SK-N-SH treated with all-trans-retinoic acid at 6 μM for 48 hours (cell line): ENCODE results near the gene MARCHF10.

ENCODE experiments used
- ATAC-seq: fragments of 200-7000 bp; cut with Tn5 transposase; 3 replicates; pipeline ENCODE4 v1.9.1; 2020; ENCODE audit warnings: mild to moderate bottlenecking, moderate library complexity
- ARNTL ChIP-seq: fragments of 450-650 bp; formaldehyde crosslinking; IDR thresholded peaks from 2 replicates; pipeline ENCODE4 v1.5.0; 2020; ENCODE audit warnings: low read depth, mild to moderate bottlenecking, moderate library complexity, borderline replicate concordance
- BACH2 ChIP-seq: fragments of 250-450 bp; sonication (Bioruptor Pico); IDR thresholded peaks from 2 replicates; pipeline ENCODE4 v1.9.0; 2021; ENCODE audit warnings: mild to moderate bottlenecking, borderline replicate concordance
- CSDC2 ChIP-seq: fragments of 250-450 bp; sonication (Bioruptor Pico); IDR thresholded peaks from 2 replicates; pipeline ENCODE4 v1.5.0; 2020; ENCODE audit warnings: mild to moderate bottlenecking, moderate library complexity
- ESRRG ChIP-seq: fragments of 250-450 bp; sonication (Bioruptor Pico); IDR thresholded peaks from 2 replicates; pipeline ENCODE4 v1.6.1; 2021; ENCODE audit warnings: mild to moderate bottlenecking
- GLIS3 ChIP-seq: fragments of 250-450 bp; sonication (Bioruptor Pico); IDR thresholded peaks from 2 replicates; pipeline ENCODE4 v1.5.0; 2020; ENCODE audit warnings: mild to moderate bottlenecking, moderate library complexity
- ISL1 ChIP-seq: fragments of 250-450 bp; sonication (Bioruptor Pico); IDR thresholded peaks from 2 replicates; pipeline ENCODE4 v2.1.2; 2022; ENCODE audit warnings: mild to moderate bottlenecking, moderate library complexity
- OSR1 ChIP-seq: fragments of 250-450 bp; sonication (Bioruptor Pico); IDR thresholded peaks from 2 replicates; pipeline ENCODE4 v1.8.0; 2022; ENCODE audit warnings: moderate library complexity, mild to moderate bottlenecking, inconsistent platforms
- PPARA ChIP-seq: fragments of 250-450 bp; sonication (Bioruptor Pico); IDR thresholded peaks from 2 replicates; pipeline ENCODE4 v1.5.0; 2020; ENCODE audit warnings: mild to moderate bottlenecking, borderline replicate concordance
- RARB ChIP-seq: fragments of 250-450 bp; sonication (Bioruptor Pico); IDR thresholded peaks from 2 replicates; pipeline ENCODE4 v1.8.0; 2021; ENCODE audit warnings: mild to moderate bottlenecking, moderate library complexity
- SNAI2 ChIP-seq: fragments of 250-450 bp; sonication (Bioruptor Pico); IDR thresholded peaks from 2 replicates; pipeline ENCODE4 v1.5.0; 2020; ENCODE audit warnings: mild to moderate bottlenecking, moderate library complexity
- TCF4 ChIP-seq: fragments of 250-450 bp; sonication (Bioruptor Pico); IDR thresholded peaks from 2 replicates; pipeline ENCODE4 v1.8.0; 2021; ENCODE audit warnings: mild to moderate bottlenecking, moderate library complexity, borderline replicate concordance
- TOX ChIP-seq: fragments of 250-450 bp; sonication (Bioruptor Pico); IDR thresholded peaks from 2 replicates; pipeline ENCODE4 v1.8.0; 2021; ENCODE audit warnings: mild to moderate bottlenecking, moderate library complexity, borderline replicate concordance
- ZC3H10 ChIP-seq: fragments of 250-450 bp; sonication (Bioruptor Pico); IDR thresholded peaks from 2 replicates; pipeline ENCODE4 v1.5.1; 2021; ENCODE audit warnings: mild to moderate bottlenecking, moderate library complexity
- ZFP3 ChIP-seq: fragments of 250-450 bp; sonication (Bioruptor Pico); IDR thresholded peaks from 2 replicates; pipeline ENCODE4 v1.5.0; 2020; ENCODE audit warnings: mild to moderate bottlenecking, moderate library complexity
- ZFP30 ChIP-seq: fragments of 450-650 bp; formaldehyde crosslinking; IDR thresholded peaks from 2 replicates; pipeline ENCODE4 v1.5.0; 2022; ENCODE audit warnings: mild to moderate bottlenecking, moderate library complexity
- ZNF565 ChIP-seq: fragments of 450-650 bp; formaldehyde crosslinking; conservative IDR thresholded peaks from 2 replicates; pipeline ENCODE4 v1.5.0; 2020; ENCODE audit warnings: low read depth, mild to moderate bottlenecking, moderate library complexity
- ZNF70 ChIP-seq: fragments of 450-650 bp; formaldehyde crosslinking; IDR thresholded peaks from 2 replicates; pipeline ENCODE4 v1.5.0; 2020; ENCODE audit warnings: mild to moderate bottlenecking, moderate library complexity
- ZNF8 ChIP-seq: fragments of 450-650 bp; formaldehyde crosslinking; IDR thresholded peaks from 2 replicates; pipeline ENCODE4 v1.5.0; 2020; ENCODE audit warnings: mild to moderate bottlenecking, moderate library complexity
- TF ChIP-seq, protein P1 (sequence below): fragments of 250-450 bp; sonication (Bioruptor Pico); IDR thresholded peaks from 2 replicates; pipeline ENCODE4 v1.8.0; 2020; ENCODE audit warnings: mild to moderate bottlenecking, moderate library complexity, borderline replicate concordance
- TF ChIP-seq, protein P2 (sequence below): fragments of 250-450 bp; sonication (Bioruptor Pico); IDR thresholded peaks from 2 replicates; pipeline ENCODE4 v1.5.0; 2020; ENCODE audit warnings: mild to moderate bottlenecking, moderate library complexity
- TF ChIP-seq, protein P3 (sequence below): fragments of 250-450 bp; sonication (Bioruptor Pico); IDR thresholded peaks from 2 replicates; pipeline ENCODE4 v1.5.1; 2021; ENCODE audit warnings: mild to moderate bottlenecking, moderate library complexity
- TF ChIP-seq, protein P4 (sequence below): fragments of 250-450 bp; sonication (Bioruptor Pico); IDR thresholded peaks from 2 replicates; pipeline ENCODE4 v1.8.0; 2021; ENCODE audit warnings: low read depth, mild to moderate bottlenecking, moderate library complexity, borderline replicate concordance

The MARCHF10 gene

DNA sequence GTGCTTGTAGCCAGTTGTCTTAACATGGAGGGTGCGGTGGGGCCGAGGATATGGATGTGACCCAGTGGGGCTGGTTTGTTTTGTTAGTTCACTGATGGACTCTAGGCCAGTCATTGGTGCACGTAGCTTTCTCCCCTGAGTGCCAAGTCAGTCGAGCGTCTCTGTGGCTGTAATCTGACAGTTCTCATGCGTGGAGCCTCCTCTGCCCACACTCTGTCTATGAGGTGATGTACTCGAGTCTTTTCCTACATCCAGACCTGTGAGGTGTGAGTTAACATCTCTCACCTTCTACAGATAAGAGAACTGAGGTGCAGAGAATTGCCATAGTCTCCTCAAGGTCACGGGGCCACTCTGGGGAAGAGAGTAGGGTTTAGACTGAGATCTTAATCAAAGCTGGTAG lies 90.2 kb downstream of the MARCHF10 start:
- TF ChIP-seq, protein P1, sequence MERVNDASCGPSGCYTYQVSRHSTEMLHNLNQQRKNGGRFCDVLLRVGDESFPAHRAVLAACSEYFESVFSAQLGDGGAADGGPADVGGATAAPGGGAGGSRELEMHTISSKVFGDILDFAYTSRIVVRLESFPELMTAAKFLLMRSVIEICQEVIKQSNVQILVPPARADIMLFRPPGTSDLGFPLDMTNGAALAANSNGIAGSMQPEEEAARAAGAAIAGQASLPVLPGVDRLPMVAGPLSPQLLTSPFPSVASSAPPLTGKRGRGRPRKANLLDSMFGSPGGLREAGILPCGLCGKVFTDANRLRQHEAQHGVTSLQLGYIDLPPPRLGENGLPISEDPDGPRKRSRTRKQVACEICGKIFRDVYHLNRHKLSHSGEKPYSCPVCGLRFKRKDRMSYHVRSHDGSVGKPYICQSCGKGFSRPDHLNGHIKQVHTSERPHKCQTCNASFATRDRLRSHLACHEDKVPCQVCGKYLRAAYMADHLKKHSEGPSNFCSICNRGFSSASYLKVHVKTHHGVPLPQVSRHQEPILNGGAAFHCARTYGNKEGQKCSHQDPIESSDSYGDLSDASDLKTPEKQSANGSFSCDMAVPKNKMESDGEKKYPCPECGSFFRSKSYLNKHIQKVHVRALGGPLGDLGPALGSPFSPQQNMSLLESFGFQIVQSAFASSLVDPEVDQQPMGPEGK, result no peak
- TF ChIP-seq BACH2 (CRISPR knock-in tag), result no peak
- TF ChIP-seq, protein P2, sequence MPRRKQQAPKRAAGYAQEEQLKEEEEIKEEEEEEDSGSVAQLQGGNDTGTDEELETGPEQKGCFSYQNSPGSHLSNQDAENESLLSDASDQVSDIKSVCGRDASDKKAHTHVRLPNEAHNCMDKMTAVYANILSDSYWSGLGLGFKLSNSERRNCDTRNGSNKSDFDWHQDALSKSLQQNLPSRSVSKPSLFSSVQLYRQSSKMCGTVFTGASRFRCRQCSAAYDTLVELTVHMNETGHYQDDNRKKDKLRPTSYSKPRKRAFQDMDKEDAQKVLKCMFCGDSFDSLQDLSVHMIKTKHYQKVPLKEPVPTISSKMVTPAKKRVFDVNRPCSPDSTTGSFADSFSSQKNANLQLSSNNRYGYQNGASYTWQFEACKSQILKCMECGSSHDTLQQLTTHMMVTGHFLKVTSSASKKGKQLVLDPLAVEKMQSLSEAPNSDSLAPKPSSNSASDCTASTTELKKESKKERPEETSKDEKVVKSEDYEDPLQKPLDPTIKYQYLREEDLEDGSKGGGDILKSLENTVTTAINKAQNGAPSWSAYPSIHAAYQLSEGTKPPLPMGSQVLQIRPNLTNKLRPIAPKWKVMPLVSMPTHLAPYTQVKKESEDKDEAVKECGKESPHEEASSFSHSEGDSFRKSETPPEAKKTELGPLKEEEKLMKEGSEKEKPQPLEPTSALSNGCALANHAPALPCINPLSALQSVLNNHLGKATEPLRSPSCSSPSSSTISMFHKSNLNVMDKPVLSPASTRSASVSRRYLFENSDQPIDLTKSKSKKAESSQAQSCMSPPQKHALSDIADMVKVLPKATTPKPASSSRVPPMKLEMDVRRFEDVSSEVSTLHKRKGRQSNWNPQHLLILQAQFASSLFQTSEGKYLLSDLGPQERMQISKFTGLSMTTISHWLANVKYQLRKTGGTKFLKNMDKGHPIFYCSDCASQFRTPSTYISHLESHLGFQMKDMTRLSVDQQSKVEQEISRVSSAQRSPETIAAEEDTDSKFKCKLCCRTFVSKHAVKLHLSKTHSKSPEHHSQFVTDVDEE (CRISPR knock-in tag), result no peak
- TF ChIP-seq RARB, result no peak
- no peak for TF ChIP-seq SNAI2 (CRISPR knock-in tag)
- TF ChIP-seq, protein P3, sequence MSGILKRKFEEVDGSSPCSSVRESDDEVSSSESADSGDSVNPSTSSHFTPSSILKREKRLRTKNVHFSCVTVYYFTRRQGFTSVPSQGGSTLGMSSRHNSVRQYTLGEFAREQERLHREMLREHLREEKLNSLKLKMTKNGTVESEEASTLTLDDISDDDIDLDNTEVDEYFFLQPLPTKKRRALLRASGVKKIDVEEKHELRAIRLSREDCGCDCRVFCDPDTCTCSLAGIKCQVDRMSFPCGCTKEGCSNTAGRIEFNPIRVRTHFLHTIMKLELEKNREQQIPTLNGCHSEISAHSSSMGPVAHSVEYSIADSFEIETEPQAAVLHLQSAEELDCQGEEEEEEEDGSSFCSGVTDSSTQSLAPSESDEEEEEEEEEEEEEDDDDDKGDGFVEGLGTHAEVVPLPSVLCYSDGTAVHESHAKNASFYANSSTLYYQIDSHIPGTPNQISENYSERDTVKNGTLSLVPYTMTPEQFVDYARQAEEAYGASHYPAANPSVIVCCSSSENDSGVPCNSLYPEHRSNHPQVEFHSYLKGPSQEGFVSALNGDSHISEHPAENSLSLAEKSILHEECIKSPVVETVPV, result no peak
- TF ChIP-seq ZC3H10, result no peak
- TF ChIP-seq PPARA, result no peak
- TF ChIP-seq ESRRG, result no peak
- TF ChIP-seq TOX (CRISPR knock-in tag), result no peak
- no peak for TF ChIP-seq ZFP30 (CRISPR knock-in tag)
- TF ChIP-seq GLIS3, result no peak
- no peak for TF ChIP-seq ZNF70 (CRISPR knock-in tag)
- TF ChIP-seq, protein P4, sequence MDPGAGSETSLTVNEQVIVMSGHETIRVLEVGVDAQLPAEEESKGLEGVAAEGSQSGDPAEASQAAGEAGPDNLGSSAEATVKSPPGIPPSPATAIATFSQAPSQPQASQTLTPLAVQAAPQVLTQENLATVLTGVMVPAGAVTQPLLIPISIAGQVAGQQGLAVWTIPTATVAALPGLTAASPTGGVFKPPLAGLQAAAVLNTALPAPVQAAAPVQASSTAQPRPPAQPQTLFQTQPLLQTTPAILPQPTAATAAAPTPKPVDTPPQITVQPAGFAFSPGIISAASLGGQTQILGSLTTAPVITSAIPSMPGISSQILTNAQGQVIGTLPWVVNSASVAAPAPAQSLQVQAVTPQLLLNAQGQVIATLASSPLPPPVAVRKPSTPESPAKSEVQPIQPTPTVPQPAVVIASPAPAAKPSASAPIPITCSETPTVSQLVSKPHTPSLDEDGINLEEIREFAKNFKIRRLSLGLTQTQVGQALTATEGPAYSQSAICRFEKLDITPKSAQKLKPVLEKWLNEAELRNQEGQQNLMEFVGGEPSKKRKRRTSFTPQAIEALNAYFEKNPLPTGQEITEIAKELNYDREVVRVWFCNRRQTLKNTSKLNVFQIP (CRISPR knock-in tag), result no peak
- no peak for TF ChIP-seq ZFP3 (CRISPR knock-in tag)
- ATAC-seq, result peak; percentile 18

DNA sequence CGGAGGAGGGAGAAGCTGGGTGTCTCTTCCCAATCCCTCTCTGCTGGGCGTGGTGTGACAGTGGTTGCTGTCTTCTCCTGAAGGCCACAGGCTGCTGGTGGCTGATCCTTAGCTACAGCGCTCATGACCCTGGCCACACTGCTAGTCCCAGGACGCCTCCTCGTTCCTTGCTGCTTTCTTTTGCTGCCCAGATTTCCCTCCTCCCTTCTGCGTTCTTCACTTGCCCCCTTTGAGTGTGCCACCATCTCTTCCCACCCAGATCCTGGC lies 90.6 kb downstream of the MARCHF10 start:
- TF ChIP-seq ZNF70 (CRISPR knock-in tag) (no peak), CSDC2 (CRISPR knock-in tag) (no peak), TOX (CRISPR knock-in tag) (no peak)
- TF ChIP-seq, all 23 proteins: peak for 0
- no peak for ATAC-seq

DNA sequence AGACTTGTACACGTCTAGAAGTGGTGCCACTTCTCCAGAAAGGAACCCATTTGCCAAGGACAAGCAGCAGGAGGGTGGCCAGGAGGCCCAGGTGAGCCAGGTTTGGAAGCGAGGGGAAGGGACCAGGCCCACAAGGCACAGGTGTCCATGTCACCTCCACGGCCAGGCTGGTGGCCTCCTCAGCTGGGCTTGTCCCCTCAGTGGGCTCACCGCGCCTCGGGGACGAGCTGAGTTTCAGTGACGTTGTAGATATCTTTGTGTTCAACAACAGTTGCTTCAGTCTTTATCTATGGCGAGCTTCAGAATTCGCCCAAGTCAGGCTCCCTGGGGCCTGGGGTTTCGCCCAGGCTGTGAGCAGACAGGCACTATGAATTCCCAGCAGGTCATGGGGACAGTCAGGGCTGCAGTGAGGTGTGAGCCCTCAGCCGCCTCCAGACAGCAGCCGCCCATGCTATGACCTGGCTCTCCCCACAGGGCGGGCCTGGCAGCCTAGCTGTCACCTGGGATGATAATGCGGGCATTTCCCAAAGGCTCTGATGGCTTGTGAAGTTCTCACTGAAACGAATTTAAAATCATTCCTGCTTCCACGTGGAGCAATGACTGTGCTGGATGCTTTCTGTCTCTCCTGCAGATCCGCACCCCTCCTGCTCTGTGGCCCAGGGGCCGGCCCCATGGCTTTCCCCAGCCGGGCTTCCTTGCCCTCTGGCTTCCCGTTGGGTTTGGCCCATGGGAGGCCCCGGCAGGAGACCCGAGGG lies 91.1 kb downstream of the MARCHF10 start:
- TF ChIP-seq SNAI2 (CRISPR knock-in tag) (no peak), OSR1 (no peak), ZFP30 (CRISPR knock-in tag) (no peak), TCF4 (CRISPR knock-in tag) (no peak), CSDC2 (CRISPR knock-in tag) (no peak), ZNF8 (no peak), RARB (no peak), ARNTL (CRISPR knock-in tag) (no peak), ISL1 (CRISPR knock-in tag) (no peak), ESRRG (no peak), ZFP3 (CRISPR knock-in tag) (no peak), ZNF565 (CRISPR knock-in tag) (no peak), PPARA (no peak), ZC3H10 (no peak), TOX (CRISPR knock-in tag) (no peak), BACH2 (CRISPR knock-in tag) (no peak), ZNF70 (CRISPR knock-in tag) (no peak)
- TF ChIP-seq, protein P2 (CRISPR knock-in tag), result no peak
- TF ChIP-seq, protein P1, result no peak
- TF ChIP-seq, protein P3, result no peak
- no peak for ATAC-seq
